IMR-90 (cell line): ENCODE measurements around the gene SEH1L. TPM values are rescaled to one million over a fixed set of nuclear protein-coding genes. Genes with fewer than 3 reads are reported as not detected.

Experiments
- ATAC-seq: fragments of 200-7000 bp; cut with Tn5 transposase; 2 replicates; pipeline ENCODE4 v1.9.1; 2020; ENCODE audit warnings: low read depth, mild to moderate bottlenecking, moderate library complexity
- BruUV-seq: library from RNA; stranded (reverse); fragments of 400-500 nt; replicated peaks from 2 replicates; lab custom pipeline; 2021; lab: Mats Ljungman, UMichigan
- CTCF ChIA-PET: fragments of 300-600 bp; formaldehyde crosslinking; extraction: SDS; loops from one replicate; lab custom pipeline; 2021; ENCODE audit warnings: antibody characterized with exemption; lab: Yijun Ruan, JAX
- POLR2A ChIA-PET: fragments of 300-600 bp; sonication (Branson Sonifier 250); formaldehyde crosslinking; loops from one replicate; lab custom pipeline; 2022; ENCODE audit warnings: antibody characterized with exemption; ENCODE audit not compliant: unreplicated experiment; lab: Charles Lee
- DNase-seq: peaks from one replicate; pipeline ENCODE4 v3.0.0; 2013
- H2AFZ ChIP-seq: replicated peaks from 2 replicates; pipeline ENCODE3; 2013; ENCODE audit warnings: low read length, mild to moderate bottlenecking; ENCODE audit not compliant: poor library complexity
- H2AK5ac ChIP-seq: 2 replicates; pipeline ENCODE4 v1.6.1; 2013; ENCODE audit warnings: low read depth, low read length, inconsistent platforms
- H2AK9ac ChIP-seq: replicated peaks from 2 replicates; pipeline ENCODE3; 2013; ENCODE audit warnings: mild to moderate bottlenecking, low read depth, low read length, moderate library complexity; ENCODE audit not compliant: poor library complexity
- H2BK120ac ChIP-seq: 2 replicates; pipeline ENCODE4 v1.6.1; 2013; ENCODE audit warnings: low read depth, low read length, inconsistent platforms
- H2BK15ac ChIP-seq: 3 replicates; pipeline ENCODE4 v1.6.1; 2013; ENCODE audit warnings: low read depth, low read length, inconsistent platforms
- H2BK20ac ChIP-seq: 2 replicates; pipeline ENCODE4 v1.6.1; 2013; ENCODE audit warnings: low read depth, mild to moderate bottlenecking, inconsistent platforms, low read length, moderate library complexity
- H2BK5ac ChIP-seq: 2 replicates; pipeline ENCODE4 v1.6.1; 2013; ENCODE audit warnings: mild to moderate bottlenecking, low read depth, low read length, inconsistent platforms; ENCODE audit not compliant: poor library complexity, severe bottlenecking
- H3K14ac ChIP-seq: replicated peaks from 2 replicates; pipeline ENCODE4 v1.6.1; 2013; ENCODE audit warnings: low read depth, low read length, inconsistent platforms
- H3K18ac ChIP-seq: 2 replicates; pipeline ENCODE4 v1.6.1; 2013; ENCODE audit warnings: low read depth, low read length, control low read depth
- H3K23ac ChIP-seq: 2 replicates; pipeline ENCODE4 v1.6.1; 2013; ENCODE audit warnings: low read depth, low read length, inconsistent platforms
- H3K27ac ChIP-seq: 2 replicates; pipeline ENCODE4 v1.5.1; 2013; ENCODE audit warnings: mild to moderate bottlenecking, control low read depth, low read length; ENCODE audit not compliant: insufficient read depth
- H3K27me3 ChIP-seq: 2 replicates; pipeline ENCODE4 v1.6.1; 2013; ENCODE audit warnings: low read length; ENCODE audit not compliant: control insufficient read depth, insufficient read depth
- H3K36me3 ChIP-seq: 2 replicates; pipeline ENCODE4 v1.6.1; 2013; ENCODE audit warnings: low read length, mixed read lengths; ENCODE audit not compliant: control insufficient read depth, insufficient read depth
- H3K4ac ChIP-seq: 2 replicates; pipeline ENCODE4 v1.6.1; 2013; ENCODE audit warnings: low read depth, low read length, inconsistent platforms
- H3K4me1 ChIP-seq: 2 replicates; pipeline ENCODE4 v1.6.1; 2013; ENCODE audit warnings: low read length, mixed read lengths; ENCODE audit not compliant: control insufficient read depth, insufficient read depth
- H3K4me2 ChIP-seq: 2 replicates; pipeline ENCODE4 v1.6.1; 2013; ENCODE audit warnings: low read depth, mild to moderate bottlenecking, control low read depth, low read length, moderate library complexity
- H3K4me3 ChIP-seq: 2 replicates; pipeline ENCODE4 v1.5.1; 2013; ENCODE audit warnings: low read depth, mild to moderate bottlenecking, control low read depth, low read length, moderate library complexity; ENCODE audit not compliant: insufficient read depth
- H3K56ac ChIP-seq: 2 replicates; pipeline ENCODE4 v1.6.1; 2013; ENCODE audit warnings: low read length, inconsistent platforms; ENCODE audit not compliant: insufficient read depth; ENCODE audit errors: extremely low read depth
- H3K79me1 ChIP-seq, 2 experiments: 2 replicates each; pipeline ENCODE4 v1.6.1; 2013; ENCODE audit warnings: low read length in 2 of 2, inconsistent platforms in 1 of 2, low read depth in 1 of 2
- H3K9ac ChIP-seq: 2 replicates; pipeline ENCODE4 v1.6.1; 2013; ENCODE audit warnings: low read depth, low read length, control low read depth
- H3K9me1 ChIP-seq: 2 replicates; pipeline ENCODE4 v1.6.1; 2013; ENCODE audit warnings: low read length, inconsistent platforms; ENCODE audit not compliant: insufficient read depth
- H3K9me3 ChIP-seq: 2 replicates; pipeline ENCODE4 v1.6.1; 2013; ENCODE audit warnings: low read length; ENCODE audit not compliant: control insufficient read depth, insufficient read depth
- H4K20me1 ChIP-seq: 2 replicates; pipeline ENCODE4 v1.6.1; 2013; ENCODE audit warnings: low read length, inconsistent platforms; ENCODE audit not compliant: insufficient read depth
- H4K5ac ChIP-seq: 2 replicates; pipeline ENCODE4 v1.6.1; 2013; ENCODE audit warnings: mild to moderate bottlenecking, low read depth, low read length, control low read depth
- H4K8ac ChIP-seq, 2 experiments: 2 replicates each; pipeline ENCODE4 v1.6.1; 2013; ENCODE audit warnings: low read depth in 2 of 2, low read length in 2 of 2, control low read depth in 1 of 2, inconsistent platforms in 1 of 2
- H4K91ac ChIP-seq: 2 replicates; pipeline ENCODE4 v1.6.1; 2013; ENCODE audit warnings: low read depth, low read length, inconsistent platforms; ENCODE audit not compliant: insufficient read depth
- USF2 ChIP-seq: fragments of 150-350 bp; IDR thresholded peaks from 2 replicates; pipeline ENCODE4 v1.6.1; 2017; ENCODE audit warnings: mild to moderate bottlenecking, antibody characterized with exemption, low read length, low read depth
- WGBS, 2 experiments: methylation state at CpG; one replicate each; pipeline versions ENCODE4 v1.1.5 to v1.1.7; 2013; ENCODE audit warnings: missing lambda C conversion rate in 2 of 2; ENCODE audit not compliant: insufficient read length in 1 of 2; ENCODE audit errors: extremely low coverage in 2 of 2; 5-methylcytosine and 5-hydroxymethylcytosine counted together
- dilution Hi-C: fragments of 300-500 bp; cut with HindIII; formaldehyde crosslinking; loops from one replicate; pipeline ENCODE4 v1.14.3; 2018; ENCODE audit warnings: low sequenced_read_pairs; ENCODE audit not compliant: unreplicated experiment
- in situ Hi-C: fragments of 300-500 bp; cut with MboI; formaldehyde crosslinking; loops from 3 replicates; pipeline ENCODE4 v1.14.3; 2019; ENCODE audit warnings: low sequenced_read_pairs, inconsistent platforms, mixed read lengths
- intact Hi-C: fragments of 100-400 bp; cut with micrococcal nuclease; formaldehyde crosslinking; loops from 2 replicates; pipeline ENCODE4 v1.10.0; 2022
- polyA plus RNA-seq, 3 experiments: library from polyadenylated mRNA; depleted of rRNA; stranded (reverse); fragments of >200 nt; gene quantifications; 2 replicates each; pipeline ENCODE4 v1.2.3, GENCODE V29; 2012; ENCODE audit warnings: low replicate concordance in 1 of 3
- total RNA-seq: library from RNA; depleted of rRNA; stranded (reverse); fragments of >200 nt; gene quantifications from 2 replicates; pipeline ENCODE4 v1.2.3, GENCODE V29; 2012

SEH1L gene
- total and polyA plus RNA-seq, 2 of the 4 experiments (the other 2 are of a cell fraction) = 27.6 to 45.5 TPM

GRCh38 chr18:12929477-12930083 is 18.2 kb upstream of the SEH1L start:
- Histone ChIP-seq H3K56ac (no peak overlapping the region), H3K4me2 (no peak overlapping the region), H2BK20ac (no peak overlapping the region), H3K18ac (no peak overlapping the region), H3K27me3 (no peaks in the 10 kb centered on the region), H3K9ac (no peak overlapping the region), H2BK15ac (no peak overlapping the region), H3K4ac (no peak overlapping the region), H3K79me1 (no peaks in the 10 kb centered on the region), H3K9me3 (no peaks in the 10 kb centered on the region), H3K36me3 (no peaks in the 10 kb centered on the region), H2BK5ac (no peak overlapping the region), H2AK5ac (no peak overlapping the region), H3K27ac (no peak overlapping the region), H3K4me3 (no peak overlapping the region), H4K20me1 (no peaks in the 10 kb centered on the region), H3K9me1 (no peaks in the 10 kb centered on the region), H4K8ac (no peak overlapping the region), H2AFZ (no peak overlapping the region), H3K14ac (no peak overlapping the region), H4K91ac (no peak overlapping the region), H3K4me1 (no peaks in the 10 kb centered on the region), H3K23ac (no peak overlapping the region), H2AK9ac (no peak overlapping the region), H4K5ac (no peak overlapping the region), H2BK120ac (no peak overlapping the region)
- intact Hi-C loops = no loop called here
- CTCF ChIA-PET = no interaction called here
- no peak for ATAC-seq
- dilution Hi-C loops = no loop called here
- no TSS peak for BruUV-seq
- TF ChIP-seq USF2 = no peak
- POLR2A ChIA-PET = no interaction called here
- DNase-seq = no peak
- 40% methylated on average over 1 of the region's 5 CpGs; no CpG with 5 or more reads in 1 of the 2 experiments for WGBS, 2 experiments
- in situ Hi-C loops = loop anchor here (5.0 kb wide), 1 partner anchor 197 kb away; no protein-coding TSS in a partner anchor
